ENCODE data around the gene CABLES2.
A peak's percentile ranks its signal among the peaks of the same experiment; 100 is the strongest.

CABLES2 gene

GRCh38 chr20:62418709-62419487 is 11.8 kb upstream of the CABLES2 start:
- no peak for DNase-seq

- no peak for DNase-seq
Observed at GRCh38 chr20:62417981-62418708, 11.1 kb upstream of the CABLES2 start.

GRCh38 chr20:62416651-62417637 is 9.9 kb upstream of the CABLES2 start:
- no peak for DNase-seq

GRCh38 chr20:62415354-62416111 is 8.4 kb upstream of the CABLES2 start:
- no peak for DNase-seq

- no peak for DNase-seq
Observed at GRCh38 chr20:62413896-62414481, 6.9 kb upstream of the CABLES2 start.

- no peak for DNase-seq
Observed at GRCh38 chr20:62413025-62413570, 6.0 kb upstream of the CABLES2 start.

GRCh38 chr20:62412194-62413024 is 5.3 kb upstream of the CABLES2 start:
- no peak for DNase-seq

- DNase-seq: no peak
Observed at GRCh38 chr20:62411479-62412193, 4.6 kb upstream of the CABLES2 start.

GRCh38 chr20:62410746-62411478 is 3.8 kb upstream of the CABLES2 start:
- no peak for DNase-seq

- DNase-seq: no peak
Observed at GRCh38 chr20:62409931-62410745, 3.1 kb upstream of the CABLES2 start.

- DNase-seq: no peak
Observed at GRCh38 chr20:62409086-62409853, 2.2 kb upstream of the CABLES2 start.

GRCh38 chr20:62408640-62409039 is 1.6 kb upstream of the CABLES2 start:
- no peak for DNase-seq

- DNase-seq: no peak
Observed at GRCh38 chr20:62408055-62408454, 970 bp upstream of the CABLES2 start.

GRCh38 chr20:62406635-62407176 is 379 bp downstream of the CABLES2 start:
- DNase-seq: no peak

GRCh38 chr20:62405981-62406513 is 1.0 kb downstream of the CABLES2 start:
- DNase-seq: no peak

- DNase-seq: peak; percentile 28
Observed at GRCh38 chr20:62405108-62405980, 1.7 kb downstream of the CABLES2 start.

Data from fibroblast of skin of abdomen (primary cell).